ENCODE measurements around the gene GLTP. TPM values are rescaled to one million over a fixed set of nuclear protein-coding genes. Genes with fewer than 3 reads are reported as not detected.

GLTP gene
- total and polyA plus RNA-seq, 3 experiments from 2014 or later = 39.3 to 67.4 (median 42.7) TPM

DNA sequence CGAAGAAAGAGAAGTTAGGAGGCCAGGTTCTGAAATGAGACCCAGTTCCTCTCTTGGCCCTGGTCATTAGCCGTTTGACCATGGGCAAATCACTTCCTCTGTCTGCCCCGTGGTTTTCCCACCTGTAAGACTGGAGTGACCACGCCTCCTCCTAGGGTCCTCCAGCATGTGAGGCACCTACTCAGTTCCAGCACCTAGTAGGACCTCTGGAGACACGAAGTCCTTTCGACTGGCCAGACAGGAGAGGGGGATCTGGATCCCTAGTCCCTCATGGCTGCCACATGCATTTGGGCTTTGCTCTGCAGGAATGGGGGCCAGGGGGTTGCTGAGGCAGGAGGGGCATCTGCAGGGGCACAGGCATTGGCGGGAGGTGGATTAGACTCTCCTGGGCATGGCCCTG lies 63.5 kb downstream of the GLTP start:
- Histone ChIP-seq H3K27me3 (ENCODE audit: insufficient read depth, low read length, poor library complexity, severe bottlenecking) (no peaks in the 10 kb centered on the region), H3K4me1 (ENCODE audit: insufficient read depth, low read length) (no peaks in the 10 kb centered on the region), H3K27ac (ENCODE audit: low read depth, low read length) (no peak overlapping the region), H3K4me3 (ENCODE audit: low read length) (no peak overlapping the region), H3K9me3 (ENCODE audit: low read length) (no peaks in the 10 kb centered on the region), H3K36me3 (ENCODE audit: insufficient read depth, low read length) (no peaks in the 10 kb centered on the region)
- POLR2A ChIA-PET = no interaction called here
- no peak overlapping the region for H3K4me3 Mint-ChIP-seq
- H3K27me3 Mint-ChIP-seq = peaks cover 8 to 24% of the 10 kb centered on the region in 2 donors
- no peaks in the 10 kb centered on the region for H3K36me3 Mint-ChIP-seq
- H3K27ac Mint-ChIP-seq = no peak overlapping the region
- no peaks in the 10 kb centered on the region for H3K9me3 Mint-ChIP-seq
- CTCF ChIA-PET = no interaction called here
- DNase-seq = no peak
- H3K4me1 Mint-ChIP-seq = no peaks in the 10 kb centered on the region

DNA sequence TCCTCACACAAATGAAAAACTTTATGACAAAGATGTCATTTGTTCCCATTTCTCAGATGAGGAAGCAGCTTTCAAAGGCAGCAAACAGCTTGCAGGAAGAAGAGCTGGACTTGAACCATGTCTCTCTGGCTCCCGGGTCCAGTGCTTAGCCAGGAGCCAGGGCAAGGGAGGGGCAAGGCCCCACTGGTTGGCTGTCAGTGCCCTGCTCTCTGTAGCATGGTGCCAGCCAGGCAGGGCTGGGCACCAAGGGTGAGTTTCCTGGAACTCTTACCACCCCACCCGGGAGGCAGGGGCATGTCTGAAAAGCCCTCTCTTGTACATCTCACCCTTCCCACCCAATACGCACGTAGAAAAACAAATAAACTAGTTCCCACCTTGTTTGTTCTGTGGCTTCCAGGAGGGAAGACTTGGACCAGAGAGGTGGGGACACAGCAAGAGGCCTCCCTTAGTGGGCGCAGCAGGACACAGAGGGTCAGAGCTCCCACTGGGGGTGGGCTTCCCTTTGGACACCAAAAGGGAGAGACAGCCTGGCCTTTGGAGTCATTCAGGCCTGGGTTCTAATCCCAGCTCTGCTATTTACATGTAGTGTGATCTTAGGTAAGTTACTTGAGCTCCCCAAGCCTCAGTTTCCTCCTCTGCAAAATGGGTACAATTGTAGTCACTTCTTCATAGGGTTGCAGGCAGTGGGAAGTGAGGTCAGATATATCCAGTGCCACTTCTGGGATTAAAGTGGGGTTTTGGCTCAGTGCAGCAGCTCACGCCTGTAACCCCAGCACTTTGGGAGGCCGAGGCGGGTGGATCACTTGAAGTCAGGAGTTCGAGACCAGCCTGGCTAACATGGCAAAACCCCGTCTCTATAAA lies 64.4 kb downstream of the GLTP start:
- H3K27me3 ChIP-seq (ENCODE audit: insufficient read depth, low read length, poor library complexity, severe bottlenecking) = no peaks in the 10 kb centered on the region
- no peaks in the 10 kb centered on the region for H3K4me1 ChIP-seq (ENCODE audit: insufficient read depth, low read length)
- Mint-ChIP-seq H3K4me3 (no peak overlapping the region), H3K4me1 (no peaks in the 10 kb centered on the region), H3K9me3 (no peaks in the 10 kb centered on the region), H3K36me3 (no peaks in the 10 kb centered on the region), H3K27ac (no peak overlapping the region), H3K27me3 (peaks cover 5 to 15% of the 10 kb centered on the region in 2 donors)
- no peaks in the 10 kb centered on the region for H3K36me3 ChIP-seq (ENCODE audit: insufficient read depth, low read length)
- no peak overlapping the region for H3K27ac ChIP-seq (ENCODE audit: low read depth, low read length)
- ChIA-PET CTCF (no interaction called here), POLR2A (no interaction called here)
- no peaks in the 10 kb centered on the region for H3K9me3 ChIP-seq (ENCODE audit: low read length)
- no peak overlapping the region for H3K4me3 ChIP-seq (ENCODE audit: low read length)
- DNase-seq = no peak

DNA sequence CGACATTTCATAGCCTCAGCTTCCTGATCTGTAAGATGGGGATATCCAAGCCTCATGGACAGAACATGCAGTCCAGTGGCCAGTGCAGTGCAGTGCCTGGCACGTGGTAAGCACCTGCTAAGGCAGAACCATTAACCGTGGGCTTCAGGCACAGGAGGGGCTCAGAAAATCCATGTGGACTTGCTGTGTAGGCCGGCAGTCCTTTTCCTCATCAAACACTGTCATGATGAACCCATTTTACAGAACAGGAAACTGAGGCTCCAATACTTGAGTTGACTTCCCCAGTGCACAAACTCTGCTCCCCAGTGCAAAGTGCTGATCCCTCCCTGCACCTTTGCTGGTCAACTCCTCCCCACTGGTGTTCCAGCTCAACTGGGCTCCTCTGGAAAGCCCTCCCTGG lies 65.1 kb downstream of the GLTP start:
- Mint-ChIP-seq H3K36me3 (no peaks in the 10 kb centered on the region), H3K27me3 (peaks cover 5 to 14% of the 10 kb centered on the region in 2 donors), H3K27ac (no peak overlapping the region), H3K9me3 (no peaks in the 10 kb centered on the region), H3K4me1 (no peaks in the 10 kb centered on the region), H3K4me3 (no peak overlapping the region)
- no peaks in the 10 kb centered on the region for H3K36me3 ChIP-seq (ENCODE audit: insufficient read depth, low read length)
- no peaks in the 10 kb centered on the region for H3K4me1 ChIP-seq (ENCODE audit: insufficient read depth, low read length)
- ChIA-PET POLR2A (no interaction called here), CTCF (interaction anchor here (0.8 kb wide), 1 partner anchor 10 kb away, joined by 3 read pairs; no protein-coding TSS in a partner anchor)
- no peak for DNase-seq
- H3K4me3 ChIP-seq (ENCODE audit: low read length) = no peak overlapping the region
- H3K27me3 ChIP-seq (ENCODE audit: insufficient read depth, low read length, poor library complexity, severe bottlenecking) = no peaks in the 10 kb centered on the region
- H3K27ac ChIP-seq (ENCODE audit: low read depth, low read length) = no peak overlapping the region
- H3K9me3 ChIP-seq (ENCODE audit: low read length) = no peaks in the 10 kb centered on the region

DNA sequence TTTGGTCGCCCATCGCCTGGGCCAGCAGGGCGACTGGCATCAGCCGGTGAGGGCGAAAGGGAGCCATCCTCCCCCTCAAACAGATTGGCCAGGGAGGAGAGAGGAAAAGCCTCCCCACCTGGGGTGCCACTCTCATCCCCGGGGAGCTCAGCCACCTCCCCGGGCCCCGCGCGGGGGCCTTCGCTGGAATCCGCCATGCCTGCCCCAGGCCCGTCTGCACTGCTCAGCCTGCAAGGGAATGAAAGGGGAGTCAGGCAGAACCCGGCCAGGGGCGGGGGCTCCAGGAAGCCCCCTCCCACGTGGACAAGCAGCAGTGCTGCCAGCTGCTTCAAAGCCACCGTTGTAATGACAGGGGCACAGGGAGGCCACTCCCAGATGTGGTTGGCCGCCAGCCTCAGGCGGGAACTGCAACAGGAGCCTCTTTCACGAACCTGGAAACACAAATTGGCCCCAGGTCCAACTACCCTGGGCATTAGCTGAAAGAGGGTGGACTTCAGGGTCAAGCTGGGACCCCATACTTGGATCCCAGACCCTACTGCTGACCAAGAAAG lies 65.7 kb downstream of the GLTP start:
- H3K27me3 ChIP-seq (ENCODE audit: insufficient read depth, low read length, poor library complexity, severe bottlenecking) = no peaks in the 10 kb centered on the region
- DNase-seq = no peak
- no peaks in the 10 kb centered on the region for H3K36me3 Mint-ChIP-seq
- no peak overlapping the region for H3K27ac Mint-ChIP-seq
- H3K4me1 ChIP-seq (ENCODE audit: insufficient read depth, low read length) = no peaks in the 10 kb centered on the region
- H3K4me3 Mint-ChIP-seq = no peak overlapping the region
- no peaks in the 10 kb centered on the region for H3K9me3 Mint-ChIP-seq
- no peaks in the 10 kb centered on the region for H3K9me3 ChIP-seq (ENCODE audit: low read length)
- H3K27ac ChIP-seq (ENCODE audit: low read depth, low read length) = no peak overlapping the region
- ChIA-PET POLR2A (no interaction called here), CTCF (interaction anchor here (0.8 kb wide), 1 partner anchor 9 kb away, joined by 3 read pairs; no protein-coding TSS in a partner anchor)
- no peaks in the 10 kb centered on the region for H3K36me3 ChIP-seq (ENCODE audit: insufficient read depth, low read length)
- no peaks in the 10 kb centered on the region for H3K4me1 Mint-ChIP-seq
- peaks cover 1 to 9% of the 10 kb centered on the region in 2 donors for H3K27me3 Mint-ChIP-seq
- H3K4me3 ChIP-seq (ENCODE audit: low read length) = no peak overlapping the region

DNA sequence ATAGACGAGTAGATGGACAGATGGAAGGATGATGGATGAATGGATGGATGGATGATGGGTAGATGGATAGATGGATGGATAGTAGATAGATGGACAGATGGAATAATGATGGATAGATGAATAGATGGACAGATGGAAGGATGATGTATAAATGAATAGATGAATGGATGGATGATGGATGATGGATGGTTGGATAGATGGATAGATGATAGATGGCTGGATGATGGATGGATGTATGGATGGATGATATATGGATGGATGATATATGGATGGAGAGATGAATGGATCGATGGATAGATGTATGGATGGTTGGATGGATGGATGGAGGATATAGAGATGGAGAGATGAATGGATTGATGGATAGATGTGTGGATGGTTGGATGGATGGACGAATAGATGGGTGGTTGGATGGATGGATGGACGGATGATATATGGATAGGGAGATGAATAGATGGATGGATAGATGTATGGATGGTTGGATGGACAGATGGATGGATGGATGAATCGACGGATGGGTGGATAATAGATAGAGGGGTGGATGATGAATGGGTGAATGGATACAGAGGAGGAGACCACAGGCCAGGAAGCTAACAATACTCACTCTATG lies 66.4 kb downstream of the GLTP start:
- Mint-ChIP-seq H3K27me3 (peaks cover 0 to 5% of the 10 kb centered on the region in 2 donors), H3K9me3 (no peaks in the 10 kb centered on the region), H3K4me1 (no peaks in the 10 kb centered on the region), H3K4me3 (no peak overlapping the region), H3K27ac (no peak overlapping the region), H3K36me3 (no peaks in the 10 kb centered on the region)
- H3K27me3 ChIP-seq (ENCODE audit: insufficient read depth, low read length, poor library complexity, severe bottlenecking) = no peaks in the 10 kb centered on the region
- H3K9me3 ChIP-seq (ENCODE audit: low read length) = no peaks in the 10 kb centered on the region
- no peak for DNase-seq
- H3K27ac ChIP-seq (ENCODE audit: low read depth, low read length) = no peak overlapping the region
- no peak overlapping the region for H3K4me3 ChIP-seq (ENCODE audit: low read length)
- POLR2A ChIA-PET = no interaction called here
- no peaks in the 10 kb centered on the region for H3K36me3 ChIP-seq (ENCODE audit: insufficient read depth, low read length)
- H3K4me1 ChIP-seq (ENCODE audit: insufficient read depth, low read length) = no peaks in the 10 kb centered on the region
- CTCF ChIA-PET = no interaction called here

DNA sequence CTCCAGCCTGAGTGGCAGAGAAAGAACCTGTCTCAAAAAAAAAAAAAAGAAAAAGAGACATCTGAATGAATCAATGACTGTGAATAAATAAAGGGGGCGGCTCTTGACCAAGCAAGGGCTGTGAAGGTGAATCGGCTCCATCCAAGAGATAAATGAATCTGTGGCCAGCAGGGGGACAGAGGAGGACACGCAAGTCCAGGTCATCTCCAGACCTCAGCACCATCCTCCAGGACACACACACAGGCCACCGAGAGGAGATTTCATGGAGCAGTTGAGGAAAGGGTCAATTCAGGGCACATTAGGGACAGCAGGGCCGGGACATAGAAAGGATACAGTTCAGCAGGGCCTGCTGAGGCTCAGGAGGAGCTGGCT lies 68.7 kb downstream of the GLTP start:
- Mint-ChIP-seq H3K27me3 (no peaks in the 10 kb centered on the region), H3K27ac (no peak overlapping the region)
- CTCF ChIA-PET = no interaction called here

DNA sequence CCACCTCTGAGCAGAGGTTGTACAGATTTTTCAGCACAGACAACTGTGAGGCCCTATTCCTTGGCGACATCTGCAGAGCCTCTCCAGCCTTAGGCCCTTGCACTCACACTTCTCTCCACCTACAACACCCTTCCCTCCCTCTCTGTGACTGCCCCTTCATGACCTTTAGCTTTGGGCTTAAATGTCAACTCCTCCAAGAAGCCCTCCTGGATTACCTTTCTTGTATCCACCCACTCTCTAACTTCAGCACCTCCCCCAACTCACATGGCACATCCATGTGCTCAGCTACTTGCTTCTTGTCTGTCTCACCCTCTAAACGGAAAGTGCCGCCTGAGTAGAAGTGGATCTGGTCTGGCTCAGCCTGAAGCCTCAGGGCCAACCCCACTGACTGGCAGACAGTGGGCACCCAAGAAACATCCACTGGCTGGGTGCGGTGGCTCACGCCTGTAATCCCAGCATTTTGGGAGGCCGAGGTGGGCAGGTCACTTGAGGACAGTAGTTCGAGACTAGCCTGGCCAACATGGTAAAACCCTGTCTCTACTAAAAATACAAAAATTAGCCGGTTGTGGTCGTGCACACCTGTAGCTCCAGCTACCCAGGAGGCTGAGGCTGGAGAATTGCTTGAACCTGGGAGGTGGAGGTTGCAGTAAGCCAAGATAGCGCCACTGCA lies 69.3 kb downstream of the GLTP start:
- H3K27ac Mint-ChIP-seq = no peak overlapping the region
- H3K4me3 Mint-ChIP-seq = no peak overlapping the region
- H3K9me3 Mint-ChIP-seq = no peaks in the 10 kb centered on the region
- ChIA-PET CTCF (no interaction called here), POLR2A (no interaction called here)
- no peaks in the 10 kb centered on the region for H3K27me3 Mint-ChIP-seq
- no peak overlapping the region for H3K27ac ChIP-seq (ENCODE audit: low read depth, low read length)
- H3K4me3 ChIP-seq (ENCODE audit: low read length) = no peak overlapping the region
- H3K4me1 ChIP-seq (ENCODE audit: insufficient read depth, low read length) = no peaks in the 10 kb centered on the region
- H3K36me3 ChIP-seq (ENCODE audit: insufficient read depth, low read length) = no peaks in the 10 kb centered on the region
- DNase-seq = no peak
- H3K4me1 Mint-ChIP-seq = no peaks in the 10 kb centered on the region
- H3K36me3 Mint-ChIP-seq = no peaks in the 10 kb centered on the region
- H3K9me3 ChIP-seq (ENCODE audit: low read length) = no peaks in the 10 kb centered on the region
- H3K27me3 ChIP-seq (ENCODE audit: insufficient read depth, low read length, poor library complexity, severe bottlenecking) = no peaks in the 10 kb centered on the region

More for the DNA sequence above, 68.7 kb downstream of the GLTP start:
- Histone ChIP-seq H3K36me3 (ENCODE audit: insufficient read depth, low read length) (no peaks in the 10 kb centered on the region), H3K27me3 (ENCODE audit: insufficient read depth, low read length, poor library complexity, severe bottlenecking) (no peaks in the 10 kb centered on the region), H3K9me3 (ENCODE audit: low read length) (no peaks in the 10 kb centered on the region), H3K27ac (ENCODE audit: low read depth, low read length) (no peak overlapping the region), H3K4me1 (ENCODE audit: insufficient read depth, low read length) (no peaks in the 10 kb centered on the region), H3K4me3 (ENCODE audit: low read length) (no peak overlapping the region)
- Mint-ChIP-seq H3K4me3 (no peak overlapping the region), H3K9me3 (no peaks in the 10 kb centered on the region), H3K4me1 (no peaks in the 10 kb centered on the region), H3K36me3 (no peaks in the 10 kb centered on the region)
- POLR2A ChIA-PET = no interaction called here
- no peak for DNase-seq

All from CD8-positive, alpha-beta memory T cell (primary cell).